22Rv1 (cell line): ENCODE measurements around the gene ADGRD1.

Source experiments
- ZFX ChIP-seq: fragments of 450-650 bp; IDR thresholded peaks from 2 replicates; pipeline ENCODE4 v1.6.1; 2017; ENCODE audit warnings: antibody characterized with exemption, borderline replicate concordance
- TF ChIP-seq, protein P1 (sequence below): fragments of 450-650 bp; IDR thresholded peaks from 2 replicates; pipeline ENCODE4 v1.5.1; 2017; ENCODE audit warnings: mild to moderate bottlenecking

DNA sequence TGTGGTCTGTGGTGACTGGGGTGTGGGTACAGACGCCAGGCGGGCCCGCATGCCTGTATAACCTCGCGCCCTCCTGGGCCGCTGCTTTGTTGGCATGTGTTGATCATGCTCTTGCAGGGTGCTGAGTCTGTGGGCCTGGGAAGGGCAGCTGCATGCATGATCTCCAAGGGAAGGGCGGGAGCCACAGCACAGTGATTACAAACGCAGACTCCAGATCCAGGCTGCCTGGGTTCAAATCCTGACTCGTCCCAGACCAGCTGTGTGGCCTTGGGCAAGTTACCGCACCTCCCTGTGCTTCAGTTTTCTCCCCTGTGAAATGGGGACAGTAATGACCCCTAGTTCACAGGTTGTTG is 24.0 kb downstream of the ADGRD1 start:
- TF ChIP-seq, protein P1, sequence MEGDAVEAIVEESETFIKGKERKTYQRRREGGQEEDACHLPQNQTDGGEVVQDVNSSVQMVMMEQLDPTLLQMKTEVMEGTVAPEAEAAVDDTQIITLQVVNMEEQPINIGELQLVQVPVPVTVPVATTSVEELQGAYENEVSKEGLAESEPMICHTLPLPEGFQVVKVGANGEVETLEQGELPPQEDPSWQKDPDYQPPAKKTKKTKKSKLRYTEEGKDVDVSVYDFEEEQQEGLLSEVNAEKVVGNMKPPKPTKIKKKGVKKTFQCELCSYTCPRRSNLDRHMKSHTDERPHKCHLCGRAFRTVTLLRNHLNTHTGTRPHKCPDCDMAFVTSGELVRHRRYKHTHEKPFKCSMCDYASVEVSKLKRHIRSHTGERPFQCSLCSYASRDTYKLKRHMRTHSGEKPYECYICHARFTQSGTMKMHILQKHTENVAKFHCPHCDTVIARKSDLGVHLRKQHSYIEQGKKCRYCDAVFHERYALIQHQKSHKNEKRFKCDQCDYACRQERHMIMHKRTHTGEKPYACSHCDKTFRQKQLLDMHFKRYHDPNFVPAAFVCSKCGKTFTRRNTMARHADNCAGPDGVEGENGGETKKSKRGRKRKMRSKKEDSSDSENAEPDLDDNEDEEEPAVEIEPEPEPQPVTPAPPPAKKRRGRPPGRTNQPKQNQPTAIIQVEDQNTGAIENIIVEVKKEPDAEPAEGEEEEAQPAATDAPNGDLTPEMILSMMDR = no peak
- TF ChIP-seq ZFX = no peak
